Mucosa of descending colon (tissue), 3 donors: ENCODE data around the gene C6orf136. TPM values are rescaled to one million over a fixed set of nuclear protein-coding genes. Genes with fewer than 3 reads are reported as not detected.

Source experiments
- ATAC-seq: fragments of 200-7000 bp; cut with Tn5 transposase; one replicate; pipeline ENCODE4 v1.9.1; 2020; ENCODE audit warnings: mild to moderate bottlenecking, moderate library complexity
- DNase-seq, 3 donors: peaks; one replicate each; pipeline ENCODE4 v3.0.0-alpha.2; 2020
- H3K36me3 ChIP-seq: fragments of 200-600 bp; one replicate; pipeline ENCODE4 v1.8.0; 2021; ENCODE audit warnings: low read depth, mild to moderate bottlenecking
- H3K4me1 ChIP-seq: fragments of 200-600 bp; one replicate; pipeline ENCODE4 v1.8.0; 2021; ENCODE audit warnings: low read depth, mild to moderate bottlenecking
- H3K4me3 ChIP-seq: fragments of 200-600 bp; one replicate; pipeline ENCODE4 v1.8.0; 2021; ENCODE audit warnings: mild to moderate bottlenecking
- H3K9me3 ChIP-seq: fragments of 200-600 bp; one replicate; pipeline ENCODE4 v1.8.0; 2021; ENCODE audit warnings: mild to moderate bottlenecking
- intact Hi-C, 2 donors: fragments of 100-400 bp; cut with DNase I in 1 of 2; cut with micrococcal nuclease in 1 of 2; formaldehyde crosslinking; loops; one replicate each; pipeline versions ENCODE4 v1.11.0 to v1.11.1; 2022; cut with DNase I, micrococcal nuclease
- total RNA-seq, 3 donors: library from RNA; stranded (reverse); fragmentation: NEBNext Ultra II Directional in 2 of 3; extraction: Animal tissue kit (Norgen Biotek cat#: 25700) in 2 of 3; gene quantifications; one replicate each; pipeline versions ENCODE4 v1.2.1 to v1.2.4, GENCODE V29; 2021 to 2023
- TF ChIP-seq, protein P1 (sequence below): fragments of 200-600 bp; IDR thresholded peaks from one replicate; pipeline ENCODE4 v1.8.0; 2022; ENCODE audit warnings: antibody characterized with exemption, mild to moderate bottlenecking
- donor health status: DM: no; HTN: no; CAD: no; lungs with moderate emphysema.
- donor health status: DM: no; HTN: no; CAD: no.
- donor health status: DM: no; HTN: yes; CAD: no.

C6orf136 gene
- total RNA-seq, 3 donors from 2014 or later, result 46.5 to 88.8 (median 61.8) TPM

DNA sequence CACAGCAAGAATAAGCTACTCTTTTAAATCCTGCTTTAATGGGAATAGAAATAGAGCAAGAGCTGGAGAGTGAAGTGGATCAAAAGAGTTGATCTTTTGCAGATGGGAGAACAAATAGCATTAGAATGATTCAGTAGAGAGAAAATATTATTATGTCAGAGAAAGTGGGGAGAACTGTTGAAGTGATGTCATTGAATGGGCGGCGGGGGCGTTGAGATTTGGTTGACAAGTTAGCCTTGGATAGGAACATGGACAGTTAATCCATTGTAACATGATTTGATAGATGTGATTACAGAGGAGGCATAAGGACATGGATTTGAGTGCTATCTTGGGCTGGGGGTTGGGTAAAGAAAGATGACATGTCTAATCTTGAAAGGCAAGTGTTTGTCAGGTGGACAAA lies 11.1 kb upstream of the C6orf136 start:
- TF ChIP-seq, protein P1, sequence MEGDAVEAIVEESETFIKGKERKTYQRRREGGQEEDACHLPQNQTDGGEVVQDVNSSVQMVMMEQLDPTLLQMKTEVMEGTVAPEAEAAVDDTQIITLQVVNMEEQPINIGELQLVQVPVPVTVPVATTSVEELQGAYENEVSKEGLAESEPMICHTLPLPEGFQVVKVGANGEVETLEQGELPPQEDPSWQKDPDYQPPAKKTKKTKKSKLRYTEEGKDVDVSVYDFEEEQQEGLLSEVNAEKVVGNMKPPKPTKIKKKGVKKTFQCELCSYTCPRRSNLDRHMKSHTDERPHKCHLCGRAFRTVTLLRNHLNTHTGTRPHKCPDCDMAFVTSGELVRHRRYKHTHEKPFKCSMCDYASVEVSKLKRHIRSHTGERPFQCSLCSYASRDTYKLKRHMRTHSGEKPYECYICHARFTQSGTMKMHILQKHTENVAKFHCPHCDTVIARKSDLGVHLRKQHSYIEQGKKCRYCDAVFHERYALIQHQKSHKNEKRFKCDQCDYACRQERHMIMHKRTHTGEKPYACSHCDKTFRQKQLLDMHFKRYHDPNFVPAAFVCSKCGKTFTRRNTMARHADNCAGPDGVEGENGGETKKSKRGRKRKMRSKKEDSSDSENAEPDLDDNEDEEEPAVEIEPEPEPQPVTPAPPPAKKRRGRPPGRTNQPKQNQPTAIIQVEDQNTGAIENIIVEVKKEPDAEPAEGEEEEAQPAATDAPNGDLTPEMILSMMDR, result no peak

DNA sequence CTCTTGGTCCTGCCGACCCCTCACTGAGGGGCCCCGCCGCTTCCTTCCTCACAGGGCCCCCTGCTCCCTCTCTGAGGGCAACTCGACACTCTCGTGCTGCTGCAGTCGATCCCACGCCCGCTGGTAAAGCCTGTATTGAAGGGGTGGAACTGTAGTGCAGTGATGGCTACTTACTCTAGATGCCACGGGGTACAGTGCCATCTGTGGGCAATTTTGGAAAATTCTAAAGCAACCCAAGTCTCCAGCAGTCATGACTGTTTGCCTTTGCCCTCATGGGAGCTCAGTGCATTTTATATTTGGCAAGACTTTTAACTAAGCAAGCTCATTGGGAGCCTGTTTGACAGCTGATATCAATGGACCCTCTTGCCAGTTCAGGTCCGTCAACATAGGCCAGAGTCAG lies 6.5 kb upstream of the C6orf136 start:
- no peaks in the 10 kb centered on the region for H3K9me3 ChIP-seq
- TF ChIP-seq, protein P1, result no peak
- ATAC-seq, result peak; percentile 13
- DNase-seq, result no peak
- peaks cover 7% of the 10 kb centered on the region for H3K4me1 ChIP-seq
- intact Hi-C loops, result no loop called here
- H3K36me3 ChIP-seq, result no peaks in the 10 kb centered on the region
- H3K4me3 ChIP-seq, result no peak overlapping the region

More for the DNA sequence above, 11.1 kb upstream of the C6orf136 start:
- Histone ChIP-seq H3K4me3 (no peak overlapping the region), H3K9me3 (no peaks in the 10 kb centered on the region), H3K36me3 (no peaks in the 10 kb centered on the region), H3K4me1 (peaks cover 3% of the 10 kb centered on the region)
- no peak for ATAC-seq
- no peak for DNase-seq
- intact Hi-C loops, result no loop called here

DNA sequence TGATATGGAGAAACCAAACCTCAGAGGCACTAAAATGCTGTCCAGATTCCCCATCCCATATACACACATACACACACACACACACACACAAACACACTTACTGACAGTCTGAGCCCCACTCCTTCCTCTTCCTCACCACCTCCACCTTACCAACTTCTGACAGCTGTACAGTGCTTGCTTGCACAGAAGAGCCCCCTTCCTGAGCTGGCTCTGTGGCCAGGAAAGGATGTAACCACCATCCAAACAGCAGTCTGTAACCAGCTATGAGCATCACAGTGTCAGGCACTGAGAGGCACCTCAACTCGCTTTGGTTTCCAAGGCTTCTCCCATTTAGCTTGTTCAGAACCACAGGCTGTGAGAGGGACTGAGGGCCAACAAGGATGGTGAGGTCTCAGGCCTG lies 5.9 kb upstream of the C6orf136 start:
- TF ChIP-seq, protein P1, result no peak
- peaks cover 9% of the 10 kb centered on the region for H3K4me1 ChIP-seq

DNA sequence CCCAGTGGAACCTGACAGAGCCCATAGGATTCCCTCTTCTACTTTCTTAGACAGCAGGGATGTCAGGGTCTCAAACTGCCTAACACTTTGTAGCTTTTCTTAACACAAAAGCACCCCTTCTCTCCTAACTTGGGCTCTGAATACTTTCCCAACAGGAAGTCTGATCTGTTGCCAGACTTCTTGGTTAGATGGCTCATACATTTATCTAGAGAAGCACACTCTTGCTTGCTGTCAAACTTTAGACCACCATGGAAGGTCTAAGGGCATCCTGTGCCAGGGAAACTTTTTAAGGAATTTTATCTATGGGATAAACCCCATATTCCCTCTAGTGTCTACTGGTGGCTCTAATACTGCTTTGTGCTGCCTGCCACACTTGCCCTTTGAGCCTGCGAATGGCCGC lies 3.3 kb upstream of the C6orf136 start:
- no peak for ATAC-seq
- Histone ChIP-seq H3K4me3 (no peak overlapping the region), H3K36me3 (no peaks in the 10 kb centered on the region), H3K4me1 (peaks cover 17% of the 10 kb centered on the region), H3K9me3 (no peaks in the 10 kb centered on the region)
- TF ChIP-seq, protein P1, result no peak
- no peak for DNase-seq
- intact Hi-C loops, result no loop called here

More for the DNA sequence above, 5.9 kb upstream of the C6orf136 start:
- intact Hi-C loops, result no loop called here
- Histone ChIP-seq H3K36me3 (no peaks in the 10 kb centered on the region), H3K9me3 (no peaks in the 10 kb centered on the region), H3K4me3 (no peak overlapping the region)
- DNase-seq (no peak), ATAC-seq (no peak)

DNA sequence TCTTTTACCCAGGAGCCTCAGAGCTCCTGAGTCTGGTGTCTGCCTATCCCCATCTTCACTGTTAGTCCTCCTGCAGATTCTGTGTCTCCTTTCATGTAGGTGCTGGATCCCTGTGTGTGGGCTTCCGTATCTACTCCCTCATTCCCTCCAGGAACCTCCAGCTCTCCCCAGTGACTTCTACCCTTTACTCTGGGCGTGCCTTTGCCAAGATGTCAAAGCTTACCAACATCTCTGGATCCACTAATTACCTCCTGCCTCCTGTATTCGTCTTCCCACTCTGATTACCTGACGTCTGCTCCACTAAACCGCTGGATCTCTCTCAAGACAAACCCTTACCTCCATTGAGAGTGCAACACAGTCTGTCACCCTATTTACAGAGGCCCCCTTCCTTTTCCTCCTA lies 2.2 kb upstream of the C6orf136 start:
- no peak for DNase-seq
- TF ChIP-seq, protein P1, result no peak
- no peaks in the 10 kb centered on the region for H3K36me3 ChIP-seq
- no peaks in the 10 kb centered on the region for H3K9me3 ChIP-seq
- no peak for ATAC-seq
- H3K4me3 ChIP-seq, result no peak overlapping the region
- intact Hi-C loops, result no loop called here
- peaks cover 13% of the 10 kb centered on the region for H3K4me1 ChIP-seq

DNA sequence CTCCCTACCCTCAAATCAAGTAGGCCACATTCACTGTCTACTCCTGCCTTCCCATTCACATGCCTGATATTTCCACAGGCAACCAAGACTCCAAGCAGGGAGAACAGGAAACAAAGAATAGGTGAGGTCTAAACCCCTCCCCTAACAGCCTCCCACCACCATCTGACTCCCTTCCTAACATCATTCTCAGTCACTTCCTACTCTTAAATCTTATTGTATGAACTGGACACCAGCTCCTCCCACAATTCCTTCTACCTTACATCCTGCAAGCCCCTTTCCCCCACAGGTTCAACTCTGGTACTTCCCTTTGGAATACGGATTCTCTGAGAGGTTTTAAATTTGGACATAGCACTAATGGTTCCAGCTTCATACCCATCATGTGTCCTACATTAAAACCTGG lies 944 bp upstream of the C6orf136 start:
- ATAC-seq, result no peak
- Histone ChIP-seq H3K4me1 (peaks cover 13% of the 10 kb centered on the region), H3K4me3 (no peak overlapping the region), H3K9me3 (no peaks in the 10 kb centered on the region), H3K36me3 (no peaks in the 10 kb centered on the region)
- no peak for DNase-seq
- TF ChIP-seq, protein P1, result no peak
- intact Hi-C loops, result no loop called here
